Activated CD8-positive, alpha-beta memory T cell treated with anti-CD3 and anti-CD28 coated beads, Interleukin-2, amount 50 U/mL, for 24 hours (primary cell): Measurements from ENCODE around the gene TPRG1L.

Experiments
- DNase-seq: peaks from one replicate; pipeline ENCODE4 v3.0.0-alpha.2; 2020; ENCODE audit errors: extremely low read depth

Gene TPRG1L

DNA sequence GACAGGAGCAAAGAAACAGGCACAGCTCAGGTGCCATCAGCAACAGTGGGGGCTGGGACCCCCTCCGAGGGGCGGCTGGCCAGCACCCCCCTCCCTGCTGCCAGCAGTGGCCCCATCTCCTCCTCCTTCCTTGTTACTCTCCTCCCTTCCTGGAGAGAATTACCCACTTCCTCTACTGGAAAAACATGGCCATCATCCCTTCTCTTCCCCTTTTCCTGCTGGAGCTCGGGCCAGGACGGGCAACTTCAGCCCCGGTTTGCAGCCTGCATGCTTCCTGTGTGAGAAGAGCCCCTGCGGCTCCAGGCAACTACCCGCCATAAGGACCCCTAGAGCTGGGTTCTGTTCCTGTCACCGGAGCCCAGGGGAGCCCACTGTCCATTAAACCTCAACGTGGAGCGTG lies 31.1 kb upstream of the TPRG1L start:
- no peak for DNase-seq

DNA sequence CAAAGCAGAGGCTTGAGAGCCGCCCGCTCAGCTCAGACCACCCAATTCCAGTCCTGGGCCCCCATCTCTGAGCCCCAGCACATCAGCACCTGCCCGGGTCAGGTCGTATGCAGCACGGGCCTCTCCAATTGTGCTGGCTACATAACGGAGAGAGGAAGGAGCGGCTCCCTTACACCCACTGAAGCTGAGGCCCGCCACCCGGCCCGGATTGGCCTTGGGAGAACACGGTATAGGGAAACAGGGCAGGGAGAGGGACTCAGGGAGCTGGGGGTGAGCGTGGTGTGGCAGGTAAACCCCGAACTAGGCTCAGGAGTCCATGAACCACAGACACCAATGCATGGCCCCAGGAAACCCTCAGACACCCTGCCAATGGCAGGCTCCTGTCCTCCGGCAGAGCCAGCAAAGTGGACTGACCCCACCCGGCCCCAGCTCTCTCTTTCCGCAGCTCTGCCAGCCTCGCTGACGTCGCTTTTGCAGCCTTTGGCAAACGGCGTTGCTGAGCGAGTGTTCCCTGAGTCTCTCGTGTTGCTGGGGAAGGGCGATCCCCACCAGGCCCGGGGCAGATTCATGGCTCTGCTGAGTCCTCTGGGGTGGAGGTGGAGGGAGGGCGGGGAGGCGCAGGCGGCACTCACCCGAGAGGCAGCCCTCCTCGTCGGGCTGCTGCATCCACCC lies 30.0 kb upstream of the TPRG1L start:
- DNase-seq: no peak

DNA sequence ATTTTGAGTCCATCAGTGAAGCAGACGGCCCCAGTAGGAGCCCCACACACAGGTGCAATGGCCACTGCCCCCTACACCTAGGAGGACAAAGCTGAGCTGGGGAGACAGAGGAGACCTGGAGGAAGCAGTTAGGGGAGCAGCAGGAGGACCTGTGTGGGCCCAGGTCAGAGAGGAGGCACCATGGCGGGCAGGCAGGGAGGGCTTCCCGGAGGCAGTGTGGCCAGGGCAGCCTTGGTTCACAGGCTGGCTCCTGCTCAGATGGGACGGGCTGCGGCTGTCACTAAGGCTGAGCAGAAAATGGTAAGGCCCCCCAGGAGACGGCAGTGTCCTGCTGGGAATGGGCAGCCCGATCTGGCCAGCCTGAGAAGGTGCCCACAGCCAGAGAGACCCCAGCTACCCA lies 28.9 kb upstream of the TPRG1L start:
- DNase-seq: no peak

- DNase-seq: no peak
Measured at GRCh38 chr1:3596663-3597598, 27.9 kb upstream of the TPRG1L start.

DNA sequence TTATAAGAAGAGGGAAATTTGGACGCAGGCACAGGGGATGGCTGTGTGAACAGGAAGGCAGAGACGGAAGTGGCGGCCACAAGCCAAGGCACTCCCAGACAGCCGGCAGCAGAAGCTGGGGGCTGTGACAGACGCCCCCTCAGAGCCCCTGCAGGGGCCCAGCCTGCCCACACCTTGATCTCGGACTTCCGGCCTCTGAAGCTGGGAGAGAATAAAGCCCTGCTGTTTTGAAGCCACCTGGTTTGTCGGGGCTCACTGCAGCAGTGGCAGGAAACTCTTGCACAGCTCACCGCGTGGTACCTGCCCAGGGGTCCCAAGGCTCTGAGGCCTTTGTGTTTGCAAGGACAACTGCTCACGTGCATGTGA lies 27.2 kb upstream of the TPRG1L start:
- DNase-seq: no peak

DNA sequence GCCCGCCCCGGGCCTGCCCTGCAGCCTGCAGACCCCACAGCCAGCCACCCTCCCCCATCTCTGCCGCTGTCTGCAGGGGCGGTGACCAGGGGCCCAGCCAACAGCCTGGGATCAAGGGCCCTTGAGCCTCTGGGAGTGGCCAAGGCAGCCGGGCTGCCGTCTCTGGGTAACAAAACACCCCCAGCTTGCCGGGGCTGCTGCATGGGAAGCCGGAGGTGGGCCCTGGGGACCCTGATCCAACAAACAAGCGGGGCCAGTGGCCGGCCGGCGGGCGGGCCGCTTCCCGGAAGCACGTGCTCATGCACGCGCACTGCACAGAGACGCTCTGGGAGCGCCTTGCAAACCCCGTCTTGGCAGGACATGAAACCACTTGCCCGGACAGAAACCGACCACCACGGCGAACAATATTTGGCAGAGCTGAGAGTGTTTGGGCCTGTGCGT lies 26.7 kb upstream of the TPRG1L start:
- no peak for DNase-seq

DNA sequence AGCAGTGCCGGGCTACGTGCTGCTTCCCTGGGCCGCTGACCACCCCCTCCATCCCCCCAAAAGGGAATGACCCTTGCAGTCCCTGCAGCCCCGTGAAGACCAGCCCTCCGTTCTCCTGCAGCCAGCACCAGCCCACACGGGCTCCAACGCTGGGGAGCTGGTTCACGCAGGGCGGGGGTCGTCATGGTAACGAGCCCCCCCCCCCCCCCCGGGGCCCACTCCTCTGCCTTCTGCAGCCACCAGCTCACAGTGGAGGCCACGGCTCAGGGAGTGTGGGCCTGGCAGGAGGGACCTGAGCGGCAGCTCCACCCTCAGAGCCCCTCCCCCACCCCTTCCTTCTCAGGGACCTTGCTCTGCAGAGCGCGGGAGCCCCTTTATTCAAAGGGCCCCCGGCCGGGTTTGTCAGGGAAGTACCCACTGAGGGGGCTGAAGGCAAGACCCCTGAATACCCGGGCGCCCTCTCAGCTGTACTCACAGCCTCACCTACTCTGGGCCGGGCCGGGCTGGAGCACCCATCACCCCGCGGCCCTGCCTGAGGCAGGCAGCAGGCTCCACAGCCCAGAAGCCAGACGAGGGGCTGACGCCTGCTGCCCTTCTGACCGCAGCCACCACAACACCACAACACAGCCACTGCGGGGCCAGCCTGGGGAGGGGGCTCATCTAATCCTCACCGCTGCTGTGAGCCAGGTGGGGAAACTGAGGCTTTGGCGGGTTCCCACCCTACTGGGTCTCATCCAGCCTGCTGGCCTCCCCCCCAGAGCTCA lies 26.1 kb upstream of the TPRG1L start:
- no peak for DNase-seq

DNA sequence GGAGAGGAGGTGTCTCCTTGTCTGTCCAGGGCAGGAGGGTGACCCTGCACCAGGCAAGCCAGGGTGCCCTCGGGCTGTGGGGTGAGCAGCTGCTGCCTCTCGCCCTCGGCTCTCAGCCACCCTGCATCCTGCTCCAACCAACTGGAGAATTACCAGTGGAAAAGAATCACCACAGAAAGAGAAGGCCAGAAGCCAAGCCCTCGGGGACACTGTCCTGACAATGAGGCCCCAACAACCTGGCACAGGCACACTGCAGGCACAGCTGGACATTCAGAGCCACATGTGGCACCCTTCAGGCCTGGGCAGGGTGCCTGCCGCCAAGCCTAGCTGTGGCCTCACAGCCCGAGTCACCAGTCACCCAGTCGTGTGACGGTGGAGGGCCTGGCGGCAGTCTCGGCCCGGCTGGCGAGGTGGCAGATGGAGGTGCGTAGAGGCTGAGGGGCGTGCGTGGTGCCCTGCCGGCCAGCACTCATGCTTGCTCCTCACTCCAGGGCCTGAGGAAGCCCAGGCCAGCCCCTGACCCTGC lies 25.5 kb upstream of the TPRG1L start:
- no peak for DNase-seq

DNA sequence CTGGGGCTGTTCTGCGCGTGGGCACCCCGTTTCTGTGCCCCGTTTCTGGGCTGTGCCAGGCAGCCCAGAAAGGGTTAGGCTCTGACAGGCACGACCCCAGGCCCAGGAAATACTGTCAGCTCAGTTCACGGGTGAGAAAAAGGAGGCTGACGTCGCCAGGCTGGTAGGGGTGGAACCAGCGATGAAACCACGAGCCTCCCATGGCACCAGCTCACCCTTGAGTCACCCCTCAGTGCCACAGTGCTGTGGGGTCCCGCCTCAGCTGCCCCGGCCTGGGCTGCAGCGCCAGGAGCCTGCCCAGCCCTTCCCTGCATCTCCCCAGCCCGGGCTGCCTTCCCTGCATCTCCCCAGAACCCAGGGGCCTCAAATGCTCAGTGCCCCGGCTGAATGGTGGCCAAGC lies 25.0 kb upstream of the TPRG1L start:
- no peak for DNase-seq

DNA sequence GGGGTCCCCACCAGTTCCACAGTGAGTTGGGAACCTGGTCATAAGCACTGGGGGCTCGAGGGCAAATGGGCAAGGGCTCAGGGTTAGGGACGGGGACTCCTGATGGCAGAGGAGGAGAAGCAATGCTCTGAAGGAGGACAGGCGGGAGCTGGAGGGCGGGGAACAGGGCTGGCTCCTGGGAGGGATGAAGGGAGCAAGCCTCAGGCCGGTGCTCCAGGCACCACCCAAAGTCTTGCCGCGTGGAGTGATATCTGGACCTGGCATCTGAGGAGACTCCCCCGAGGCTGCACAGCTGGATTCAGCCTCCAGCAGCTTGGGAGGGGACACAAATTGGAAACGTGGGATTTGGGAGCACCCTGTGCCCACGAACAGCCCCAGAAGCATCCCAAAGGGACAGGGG lies 24.5 kb upstream of the TPRG1L start:
- DNase-seq: no peak

GRCh38 chr1:3601743-3602142 lies 23.1 kb upstream of the TPRG1L start:
- DNase-seq: no peak

GRCh38 chr1:3602375-3602774 lies 22.4 kb upstream of the TPRG1L start:
- no peak for DNase-seq

DNA sequence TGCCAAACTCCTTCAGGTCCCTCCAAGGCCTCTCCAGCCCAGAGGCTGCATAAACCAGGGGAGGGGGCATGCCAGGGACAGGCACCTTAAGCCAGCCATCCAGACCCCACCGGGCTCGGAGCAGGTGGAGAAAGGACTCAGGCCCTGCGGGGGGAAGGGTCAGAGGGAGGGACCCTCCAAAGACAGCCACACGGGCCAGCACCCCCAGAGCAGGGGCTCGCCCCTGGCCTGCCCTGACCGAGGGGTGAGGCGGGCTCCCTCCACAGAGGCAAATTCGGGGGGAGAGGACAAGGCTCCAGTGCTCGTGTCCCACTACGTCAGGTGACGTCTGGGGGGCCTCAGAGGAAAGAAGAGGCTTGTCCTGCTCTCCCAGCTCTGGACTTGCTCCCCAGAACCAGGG lies 21.7 kb upstream of the TPRG1L start:
- no peak for DNase-seq

GRCh38 chr1:3603571-3604467 lies 21.0 kb upstream of the TPRG1L start:
- DNase-seq: no peak

- DNase-seq: no peak
Measured at GRCh38 chr1:3604468-3604974, 20.3 kb upstream of the TPRG1L start.

GRCh38 chr1:3604997-3605823 lies 19.6 kb upstream of the TPRG1L start:
- DNase-seq: no peak

DNA sequence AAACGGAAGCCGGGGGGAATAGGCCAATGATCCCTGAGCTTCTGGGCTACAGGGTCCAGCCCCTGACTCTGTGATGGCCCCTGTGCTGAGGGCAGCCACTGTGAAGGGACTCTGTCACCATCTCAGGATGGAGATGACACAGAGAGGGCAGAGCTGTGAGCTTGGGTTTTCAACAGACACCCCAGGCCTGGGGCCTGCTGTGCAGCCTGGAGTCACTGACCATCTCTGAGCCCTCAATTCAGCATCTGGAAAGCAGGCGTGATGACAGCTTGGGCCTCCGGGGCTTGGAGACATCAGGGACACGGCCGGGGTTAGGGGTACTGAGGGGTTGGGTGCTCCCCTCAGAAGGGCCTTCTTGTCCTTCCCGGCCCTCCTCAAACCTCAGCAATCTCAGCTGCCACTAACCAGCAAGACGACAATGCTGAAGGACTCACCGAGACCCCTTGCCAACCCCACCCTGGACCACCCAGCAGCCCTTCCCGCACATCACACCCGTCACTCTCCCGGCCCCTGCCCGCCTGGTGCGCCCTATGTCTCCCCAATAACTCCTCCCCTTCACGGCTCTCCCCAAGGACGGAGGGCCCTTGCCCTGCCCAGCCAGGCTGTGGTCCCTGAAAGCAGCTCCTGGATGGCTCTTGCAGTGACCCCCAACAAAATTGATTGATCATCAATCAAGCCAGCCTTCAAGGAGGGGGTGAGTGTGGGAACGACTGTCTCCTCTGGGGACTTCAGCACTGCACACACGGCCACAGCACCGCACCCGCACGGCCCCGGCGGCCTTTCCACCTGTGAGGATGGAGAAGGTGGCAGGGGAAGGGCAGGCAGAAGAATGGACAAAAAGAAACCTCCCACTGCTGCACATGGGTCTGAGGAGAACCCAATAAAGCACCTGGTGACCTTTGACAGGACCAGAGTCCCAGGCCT lies 17.8 kb upstream of the TPRG1L start:
- no peak for DNase-seq

- DNase-seq: no peak
Measured at GRCh38 chr1:3607703-3608065, 17.1 kb upstream of the TPRG1L start.

DNA sequence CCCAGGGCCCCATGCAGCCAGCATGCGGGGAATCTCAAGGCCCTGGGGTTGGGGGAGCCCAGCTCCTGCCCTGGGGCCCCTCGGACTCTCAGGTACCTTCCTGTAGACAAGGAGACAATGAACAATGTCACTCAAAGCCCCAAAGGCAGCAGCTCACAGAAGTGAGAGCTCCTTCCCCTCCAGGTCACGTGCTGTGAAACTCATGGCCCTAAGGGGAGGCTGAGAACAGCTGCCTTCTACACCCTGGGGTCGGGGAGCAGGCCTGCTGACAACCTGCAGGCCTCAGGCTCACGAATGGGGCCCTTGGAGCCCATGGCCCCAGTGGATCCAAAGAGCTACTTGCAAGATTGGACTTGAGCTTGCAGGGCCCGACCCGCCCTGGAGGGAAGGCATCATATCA lies 16.7 kb upstream of the TPRG1L start:
- DNase-seq: no peak
